Coronary artery (tissue), 2 donors: ENCODE data around the gene TMEM18.

Source experiments
- DNase-seq: peaks from one replicate; pipeline ENCODE4 v3.0.0-alpha.2; 2017; ENCODE audit warnings: low spot score
- H3K27ac ChIP-seq, 2 donors: fragments of 200-600 bp; sonication (generic); one replicate each; pipeline ENCODE4 v1.5.1; 2016 to 2019
- H3K4me3 ChIP-seq: fragments of 200-600 bp; sonication (generic); 2 replicates; pipeline ENCODE4 v1.5.1; 2016; ENCODE audit warnings: mild to moderate bottlenecking, moderate library complexity
- TF ChIP-seq, protein P1 (sequence below): fragments of 200-600 bp; sonication (generic); IDR thresholded peaks from one replicate; pipeline ENCODE4 v1.5.1; 2019; ENCODE audit warnings: antibody characterized with exemption

The TMEM18 gene

DNA sequence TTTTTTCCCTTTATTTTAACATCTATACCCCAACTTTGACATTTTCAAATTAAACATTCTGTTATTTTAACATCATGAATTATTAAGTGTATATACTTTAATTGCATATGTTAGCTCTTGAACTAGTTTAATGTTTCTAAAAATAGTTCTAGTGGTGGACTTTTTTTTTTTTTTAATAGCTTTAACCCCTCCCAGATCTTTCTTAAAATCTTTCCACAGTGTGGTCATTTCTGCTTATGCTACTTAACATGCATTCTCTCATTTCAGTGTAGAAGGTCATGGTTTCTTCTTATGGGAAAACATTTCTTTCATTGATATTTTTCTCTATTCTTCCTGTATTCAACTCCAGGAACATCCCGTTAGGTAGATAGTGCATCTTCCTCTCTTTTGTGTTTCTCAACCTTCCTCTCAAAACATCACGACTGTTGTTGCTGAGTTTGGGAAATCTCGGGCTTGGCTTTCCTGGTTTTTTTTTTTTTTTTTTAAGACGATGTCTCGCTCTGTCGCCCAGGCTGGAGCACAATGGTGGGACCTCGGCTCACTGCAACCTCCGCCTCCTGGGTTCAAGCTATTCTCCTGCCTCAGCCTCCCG lies 849 bp upstream of the TMEM18 start:
- DNase-seq, result no peak
- TF ChIP-seq, protein P1, sequence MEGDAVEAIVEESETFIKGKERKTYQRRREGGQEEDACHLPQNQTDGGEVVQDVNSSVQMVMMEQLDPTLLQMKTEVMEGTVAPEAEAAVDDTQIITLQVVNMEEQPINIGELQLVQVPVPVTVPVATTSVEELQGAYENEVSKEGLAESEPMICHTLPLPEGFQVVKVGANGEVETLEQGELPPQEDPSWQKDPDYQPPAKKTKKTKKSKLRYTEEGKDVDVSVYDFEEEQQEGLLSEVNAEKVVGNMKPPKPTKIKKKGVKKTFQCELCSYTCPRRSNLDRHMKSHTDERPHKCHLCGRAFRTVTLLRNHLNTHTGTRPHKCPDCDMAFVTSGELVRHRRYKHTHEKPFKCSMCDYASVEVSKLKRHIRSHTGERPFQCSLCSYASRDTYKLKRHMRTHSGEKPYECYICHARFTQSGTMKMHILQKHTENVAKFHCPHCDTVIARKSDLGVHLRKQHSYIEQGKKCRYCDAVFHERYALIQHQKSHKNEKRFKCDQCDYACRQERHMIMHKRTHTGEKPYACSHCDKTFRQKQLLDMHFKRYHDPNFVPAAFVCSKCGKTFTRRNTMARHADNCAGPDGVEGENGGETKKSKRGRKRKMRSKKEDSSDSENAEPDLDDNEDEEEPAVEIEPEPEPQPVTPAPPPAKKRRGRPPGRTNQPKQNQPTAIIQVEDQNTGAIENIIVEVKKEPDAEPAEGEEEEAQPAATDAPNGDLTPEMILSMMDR, result no peak
- Histone ChIP-seq H3K27ac (peak overlapping the region; percentile 94 to 99), H3K4me3 (peak overlapping the region; percentile 78)

DNA sequence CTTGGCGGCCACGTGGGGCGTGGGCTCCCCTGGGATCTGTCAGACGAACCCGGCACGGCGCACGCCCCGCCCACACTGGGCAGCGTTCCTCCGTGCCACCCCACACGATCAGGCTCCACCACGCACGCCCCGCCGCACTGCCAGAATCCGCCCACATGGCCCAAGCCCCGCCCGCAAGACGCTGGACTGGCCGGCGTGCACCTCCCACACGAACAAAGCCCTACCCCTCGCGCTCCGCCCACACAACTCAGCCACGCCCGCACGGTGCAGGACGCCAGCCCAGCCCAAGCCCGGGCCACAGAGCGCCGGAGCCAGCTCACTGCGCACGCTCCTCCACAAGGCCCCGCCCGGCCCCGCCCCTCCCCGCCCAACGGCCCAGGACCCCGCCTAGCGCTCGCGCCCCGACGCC lies 555 bp downstream of the TMEM18 start:
- H3K27ac ChIP-seq, result peak overlapping the region; percentile 94 to 99

DNA sequence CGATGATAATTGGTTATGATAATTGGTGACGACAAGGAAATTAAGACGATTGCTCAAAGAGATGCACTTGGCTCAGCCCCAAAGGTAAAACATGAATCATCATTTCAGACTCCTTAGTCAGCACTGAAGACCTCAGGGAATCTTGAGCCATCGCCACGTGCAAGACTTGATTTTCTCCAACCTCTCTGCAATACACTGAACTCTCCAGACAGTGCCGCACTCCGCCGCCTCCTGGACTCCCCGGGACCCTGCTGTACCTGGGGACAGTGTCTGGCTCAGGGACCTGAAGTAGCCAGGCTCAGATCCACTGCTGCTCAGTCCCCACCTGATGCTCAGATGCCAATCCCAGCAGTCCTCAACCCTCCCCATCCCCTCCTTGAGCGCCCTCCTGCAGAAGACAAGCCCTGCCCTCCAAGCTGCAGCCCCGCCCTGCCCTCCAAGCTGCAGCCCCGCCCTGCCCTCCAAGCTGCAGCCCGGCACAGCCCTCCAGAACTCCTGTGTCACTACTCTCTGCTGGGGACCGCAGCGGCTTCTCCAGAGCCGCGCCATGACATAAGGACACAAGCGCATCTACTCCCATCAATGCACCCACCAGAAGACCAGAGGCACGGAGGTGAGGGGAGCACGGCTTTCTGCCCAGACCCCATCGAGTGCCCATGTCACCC lies 1.1 kb downstream of the TMEM18 start:
- H3K27ac ChIP-seq, result peak overlapping the region in 1 of 2 donors; percentile 99
- no peak for DNase-seq
- TF ChIP-seq, protein P1, result no peak
- H3K4me3 ChIP-seq, result peak overlapping the region; percentile 78

More for the DNA sequence above, 555 bp downstream of the TMEM18 start:
- TF ChIP-seq, protein P1, result no peak
- DNase-seq, result peak; percentile 100
- peak overlapping the region; percentile 78 for H3K4me3 ChIP-seq

DNA sequence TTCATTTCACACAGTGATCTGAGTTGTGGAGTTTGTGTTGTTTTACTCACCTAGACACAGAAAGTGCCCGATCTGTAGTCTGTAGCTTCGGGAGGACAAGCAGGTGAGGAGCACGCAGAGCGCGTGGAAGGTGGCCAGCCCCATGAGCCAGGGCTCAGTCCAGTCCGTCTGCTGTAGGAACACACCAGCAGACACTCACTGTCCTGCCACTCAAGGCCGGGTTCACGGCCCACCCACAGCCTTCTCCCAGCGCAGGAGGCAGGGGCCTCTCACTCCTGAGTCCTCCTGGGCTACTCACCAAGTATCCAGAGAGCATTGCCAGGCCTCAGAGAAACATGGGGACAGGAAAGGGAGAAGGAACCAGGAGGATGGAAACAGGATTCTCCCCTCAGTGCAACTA lies 1.7 kb downstream of the TMEM18 start:
- no peak overlapping the region for H3K4me3 ChIP-seq
- no peak for DNase-seq
- TF ChIP-seq, protein P1, result no peak
- peak overlapping the region in 1 of 2 donors; percentile 99 for H3K27ac ChIP-seq

DNA sequence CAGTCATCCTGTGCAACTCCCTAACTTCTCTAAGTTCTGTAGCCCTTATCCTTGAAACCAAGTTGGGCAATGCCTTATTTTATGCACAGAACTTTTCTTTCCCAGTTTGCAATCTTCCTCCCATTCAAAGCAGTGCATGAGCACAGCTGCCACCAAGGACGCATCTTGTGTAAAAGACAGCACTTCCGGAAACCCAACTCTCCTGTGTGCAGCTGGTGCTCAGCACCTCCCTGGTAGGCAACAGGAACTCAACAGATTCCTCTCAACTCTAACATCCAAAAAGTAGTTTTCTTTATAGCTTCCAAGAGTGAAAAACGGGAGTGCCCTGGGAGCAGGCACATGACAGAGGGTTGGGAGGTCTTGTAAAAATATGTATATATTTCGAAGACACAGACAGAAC lies 2.2 kb downstream of the TMEM18 start:
- TF ChIP-seq, protein P1, result no peak
- Histone ChIP-seq H3K27ac (no peak overlapping the region), H3K4me3 (no peak overlapping the region)
- no peak for DNase-seq

DNA sequence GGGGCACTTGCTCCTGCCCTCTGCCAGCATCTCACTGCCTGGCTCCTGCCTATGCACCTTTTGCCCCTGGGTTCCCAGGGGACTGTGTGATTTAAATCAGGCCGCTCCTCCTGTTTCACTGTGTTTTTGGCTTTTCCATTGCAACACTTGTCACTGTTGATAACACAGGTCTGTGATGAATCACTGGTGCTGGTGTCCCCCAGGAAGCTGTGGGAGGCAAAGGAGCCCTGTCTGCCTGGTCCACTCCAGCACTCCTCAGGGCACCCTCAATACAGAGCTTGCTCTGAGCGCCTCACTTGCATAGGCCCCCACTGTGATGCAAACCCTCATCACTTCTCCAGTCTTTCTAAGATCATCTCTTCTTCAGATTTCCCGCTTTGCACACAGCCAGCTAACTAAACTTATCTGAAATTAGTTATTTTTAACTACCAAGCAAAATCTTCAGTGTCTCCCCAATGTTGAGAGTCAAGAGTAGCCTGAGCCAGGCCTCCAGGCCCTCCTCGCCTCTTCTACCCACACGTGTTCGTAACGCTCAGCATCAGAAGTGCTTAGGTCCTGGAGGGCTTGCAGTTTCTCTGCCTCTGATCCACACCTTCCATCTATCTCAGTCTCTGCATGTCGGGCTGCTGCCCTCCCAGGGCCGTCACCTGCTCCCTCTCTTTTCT lies 2.8 kb downstream of the TMEM18 start:
- Histone ChIP-seq H3K4me3 (no peak overlapping the region), H3K27ac (no peak overlapping the region)
- TF ChIP-seq, protein P1, result no peak
- no peak for DNase-seq
